HG02763 (cell line): Measurements from ENCODE around the gene TMEM273.

ENCODE experiments used
- ATAC-seq: cut with Tn5 transposase; IDR thresholded peaks from one replicate; pipeline ENCODE4 v1.9.1; 2021; ENCODE audit warnings: mild to moderate bottlenecking, moderate library complexity; ENCODE audit not compliant: unreplicated experiment

TMEM273 gene

GRCh38 chr10:49143249-49143648 is 44.9 kb downstream of the TMEM273 start:
- ATAC-seq, result no peak

GRCh38 chr10:49141541-49142332 is 46.5 kb downstream of the TMEM273 start:
- ATAC-seq, result peak; percentile 64

- ATAC-seq, result no peak
Observed at GRCh38 chr10:49140304-49141177, 47.6 kb downstream of the TMEM273 start.

- no peak for ATAC-seq
Observed at GRCh38 chr10:49139846-49140195, 48.4 kb downstream of the TMEM273 start.

DNA sequence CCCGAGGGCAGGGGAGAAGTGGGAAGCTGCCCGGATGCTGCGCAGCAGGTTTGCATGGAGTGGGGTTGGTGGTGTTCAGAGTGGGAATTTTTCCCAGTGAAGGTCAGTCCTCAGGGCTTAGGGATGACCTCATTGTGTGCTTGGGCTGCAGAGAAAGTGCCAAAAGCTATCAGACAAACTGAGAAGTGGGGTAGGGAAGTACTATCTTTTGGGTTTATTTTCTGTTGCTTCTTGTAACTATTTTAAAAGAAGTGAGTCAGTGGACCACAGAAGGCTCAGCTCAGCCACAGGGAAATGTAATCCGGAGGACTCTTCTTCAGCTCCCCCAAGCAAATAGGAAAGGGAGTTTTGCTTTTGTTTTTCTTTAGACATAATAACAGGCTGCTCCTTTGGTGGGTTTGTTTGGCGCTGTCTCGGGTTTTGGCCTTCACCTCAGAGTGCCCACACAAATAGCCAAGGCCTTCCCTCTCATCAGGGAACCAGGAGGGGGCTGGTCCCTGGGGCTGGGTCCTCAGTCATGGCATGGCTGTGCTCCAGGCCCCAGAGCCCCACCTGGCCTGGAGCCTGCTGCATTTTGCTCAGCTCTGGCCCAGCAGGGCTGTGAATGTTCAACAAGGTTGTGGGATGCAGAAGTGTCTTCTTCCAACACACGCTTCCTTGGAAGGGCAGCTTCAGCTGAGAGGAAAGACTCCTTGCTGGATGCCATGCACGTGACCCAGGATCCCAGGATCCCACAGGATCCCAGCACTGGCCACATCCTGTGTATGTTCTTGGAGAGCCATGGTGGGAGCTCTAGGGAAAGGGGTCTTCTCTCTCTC is 49.0 kb downstream of the TMEM273 start:
- ATAC-seq, result no peak

GRCh38 chr10:49138361-49138891 is 49.8 kb downstream of the TMEM273 start:
- no peak for ATAC-seq

- ATAC-seq, result no peak
Observed at GRCh38 chr10:49136525-49136924, 51.7 kb downstream of the TMEM273 start.

- peak; percentile 59 for ATAC-seq
Observed at GRCh38 chr10:49135575-49136313, 52.4 kb downstream of the TMEM273 start.

GRCh38 chr10:49134327-49134726 is 53.9 kb downstream of the TMEM273 start:
- no peak for ATAC-seq

- no peak for ATAC-seq
Observed at GRCh38 chr10:49133706-49134248, 54.4 kb downstream of the TMEM273 start, which contains the start of gene FAM170B. TSS of gene FAM170B (minus strand) at chr10:49134021. CDS start at chr10:49133918, 103 bp downstream.

DNA sequence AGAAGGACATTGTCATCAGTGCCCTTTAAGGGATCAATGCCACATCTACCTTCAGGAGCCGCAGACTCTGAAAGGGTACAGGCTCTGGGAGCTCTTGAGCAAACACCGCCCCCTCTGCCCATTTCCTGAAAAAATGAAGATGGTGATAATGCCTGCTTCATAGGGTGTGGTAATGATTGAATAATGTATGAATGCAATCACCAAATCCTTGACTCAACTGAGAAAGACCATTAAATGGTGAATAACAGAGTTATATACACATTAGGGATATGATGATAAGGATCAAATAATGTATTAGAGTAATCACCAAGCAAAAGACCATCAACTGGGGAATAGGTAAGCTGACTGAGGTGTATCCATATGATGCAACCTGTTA is 55.8 kb downstream of the TMEM273 start:
- no peak for ATAC-seq

GRCh38 chr10:49131507-49132361 is 56.5 kb downstream of the TMEM273 start:
- ATAC-seq, result no peak

GRCh38 chr10:49129376-49129775 is 58.8 kb downstream of the TMEM273 start:
- ATAC-seq, result no peak

DNA sequence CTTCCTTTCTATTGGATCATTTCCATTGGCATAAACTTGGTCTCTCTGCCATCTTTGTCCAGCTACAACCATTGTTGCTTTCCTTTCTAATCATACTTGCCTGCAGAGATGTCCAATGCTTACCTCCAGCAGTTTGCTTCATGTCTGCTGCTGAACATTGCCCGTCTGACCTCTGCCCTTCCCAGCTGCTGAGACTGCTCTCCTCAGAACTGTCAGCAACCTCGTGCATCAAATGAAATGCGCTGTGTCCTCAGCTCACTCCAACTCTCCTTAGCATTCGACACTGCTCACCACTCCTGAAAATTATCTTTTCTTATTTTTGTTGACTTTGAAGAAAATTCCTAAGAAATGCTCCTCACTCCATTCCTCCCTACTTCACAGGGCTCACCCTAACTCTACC is 59.3 kb downstream of the TMEM273 start:
- ATAC-seq, result no peak

- no peak for ATAC-seq
Observed at GRCh38 chr10:49123981-49124950, 63.9 kb downstream of the TMEM273 start.

DNA sequence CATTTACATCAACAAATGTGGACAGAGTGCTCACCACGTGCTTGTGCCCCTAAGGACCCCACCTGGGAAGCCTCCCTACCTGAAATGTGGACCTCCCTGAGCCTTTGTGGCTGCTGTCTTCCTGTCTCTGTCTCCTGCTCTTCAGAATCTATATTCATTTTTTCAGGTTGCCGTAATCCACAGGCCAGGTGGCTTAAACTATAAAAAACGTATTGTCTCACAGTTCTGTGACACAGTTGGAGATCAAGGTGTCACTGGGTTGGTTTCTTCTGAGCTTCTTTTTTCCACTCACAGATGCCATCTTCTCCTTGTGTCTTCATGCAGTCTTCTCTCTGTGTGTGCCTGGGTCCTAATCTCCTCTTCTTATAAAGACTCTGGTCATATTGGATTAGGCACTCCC is 67.3 kb downstream of the TMEM273 start:
- no peak for ATAC-seq

GRCh38 chr10:49119746-49120145 is 68.4 kb downstream of the TMEM273 start:
- ATAC-seq, result no peak
